IMR-90 (cell line): ENCODE measurements around the gene AGMO. TPM values are rescaled to one million over a fixed set of nuclear protein-coding genes. Genes with fewer than 3 reads are reported as not detected.

Experiments used
- ATAC-seq: fragments of 200-7000 bp; cut with Tn5 transposase; 2 replicates; pipeline ENCODE4 v1.9.1; 2020; ENCODE audit warnings: low read depth, mild to moderate bottlenecking, moderate library complexity
- BruUV-seq: library from RNA; stranded (reverse); fragments of 400-500 nt; replicated peaks from 2 replicates; lab custom pipeline; 2021; lab: Mats Ljungman, UMichigan
- CTCF ChIA-PET: fragments of 300-600 bp; formaldehyde crosslinking; extraction: SDS; loops from one replicate; lab custom pipeline; 2021; ENCODE audit warnings: antibody characterized with exemption; lab: Yijun Ruan, JAX
- POLR2A ChIA-PET: fragments of 300-600 bp; sonication (Branson Sonifier 250); formaldehyde crosslinking; loops from one replicate; lab custom pipeline; 2022; ENCODE audit warnings: antibody characterized with exemption; ENCODE audit not compliant: unreplicated experiment; lab: Charles Lee
- DNase-seq: peaks from one replicate; pipeline ENCODE4 v3.0.0; 2013
- H2AFZ ChIP-seq: replicated peaks from 2 replicates; pipeline ENCODE3; 2013; ENCODE audit warnings: low read length, mild to moderate bottlenecking; ENCODE audit not compliant: poor library complexity
- H2AK5ac ChIP-seq: 2 replicates; pipeline ENCODE4 v1.6.1; 2013; ENCODE audit warnings: low read depth, low read length, inconsistent platforms
- H2AK9ac ChIP-seq: replicated peaks from 2 replicates; pipeline ENCODE3; 2013; ENCODE audit warnings: mild to moderate bottlenecking, low read depth, low read length, moderate library complexity; ENCODE audit not compliant: poor library complexity
- H2BK120ac ChIP-seq: 2 replicates; pipeline ENCODE4 v1.6.1; 2013; ENCODE audit warnings: low read depth, low read length, inconsistent platforms
- H2BK15ac ChIP-seq: 3 replicates; pipeline ENCODE4 v1.6.1; 2013; ENCODE audit warnings: low read depth, low read length, inconsistent platforms
- H2BK20ac ChIP-seq: 2 replicates; pipeline ENCODE4 v1.6.1; 2013; ENCODE audit warnings: low read depth, mild to moderate bottlenecking, inconsistent platforms, low read length, moderate library complexity
- H2BK5ac ChIP-seq: 2 replicates; pipeline ENCODE4 v1.6.1; 2013; ENCODE audit warnings: mild to moderate bottlenecking, low read depth, low read length, inconsistent platforms; ENCODE audit not compliant: poor library complexity, severe bottlenecking
- H3K14ac ChIP-seq: replicated peaks from 2 replicates; pipeline ENCODE4 v1.6.1; 2013; ENCODE audit warnings: low read depth, low read length, inconsistent platforms
- H3K18ac ChIP-seq: 2 replicates; pipeline ENCODE4 v1.6.1; 2013; ENCODE audit warnings: low read depth, low read length, control low read depth
- H3K23ac ChIP-seq: 2 replicates; pipeline ENCODE4 v1.6.1; 2013; ENCODE audit warnings: low read depth, low read length, inconsistent platforms
- H3K27ac ChIP-seq: 2 replicates; pipeline ENCODE4 v1.5.1; 2013; ENCODE audit warnings: mild to moderate bottlenecking, control low read depth, low read length; ENCODE audit not compliant: insufficient read depth
- H3K27me3 ChIP-seq: 2 replicates; pipeline ENCODE4 v1.6.1; 2013; ENCODE audit warnings: low read length; ENCODE audit not compliant: control insufficient read depth, insufficient read depth
- H3K36me3 ChIP-seq: 2 replicates; pipeline ENCODE4 v1.6.1; 2013; ENCODE audit warnings: low read length, mixed read lengths; ENCODE audit not compliant: control insufficient read depth, insufficient read depth
- H3K4ac ChIP-seq: 2 replicates; pipeline ENCODE4 v1.6.1; 2013; ENCODE audit warnings: low read depth, low read length, inconsistent platforms
- H3K4me1 ChIP-seq: 2 replicates; pipeline ENCODE4 v1.6.1; 2013; ENCODE audit warnings: low read length, mixed read lengths; ENCODE audit not compliant: control insufficient read depth, insufficient read depth
- H3K4me2 ChIP-seq: 2 replicates; pipeline ENCODE4 v1.6.1; 2013; ENCODE audit warnings: low read depth, mild to moderate bottlenecking, control low read depth, low read length, moderate library complexity
- H3K4me3 ChIP-seq: 2 replicates; pipeline ENCODE4 v1.5.1; 2013; ENCODE audit warnings: low read depth, mild to moderate bottlenecking, control low read depth, low read length, moderate library complexity; ENCODE audit not compliant: insufficient read depth
- H3K56ac ChIP-seq: 2 replicates; pipeline ENCODE4 v1.6.1; 2013; ENCODE audit warnings: low read length, inconsistent platforms; ENCODE audit not compliant: insufficient read depth; ENCODE audit errors: extremely low read depth
- H3K79me1 ChIP-seq, 2 experiments: 2 replicates each; pipeline ENCODE4 v1.6.1; 2013; ENCODE audit warnings: low read length in 2 of 2, inconsistent platforms in 1 of 2, low read depth in 1 of 2
- H3K9ac ChIP-seq: 2 replicates; pipeline ENCODE4 v1.6.1; 2013; ENCODE audit warnings: low read depth, low read length, control low read depth
- H3K9me1 ChIP-seq: 2 replicates; pipeline ENCODE4 v1.6.1; 2013; ENCODE audit warnings: low read length, inconsistent platforms; ENCODE audit not compliant: insufficient read depth
- H3K9me3 ChIP-seq: 2 replicates; pipeline ENCODE4 v1.6.1; 2013; ENCODE audit warnings: low read length; ENCODE audit not compliant: control insufficient read depth, insufficient read depth
- H4K20me1 ChIP-seq: 2 replicates; pipeline ENCODE4 v1.6.1; 2013; ENCODE audit warnings: low read length, inconsistent platforms; ENCODE audit not compliant: insufficient read depth
- H4K5ac ChIP-seq: 2 replicates; pipeline ENCODE4 v1.6.1; 2013; ENCODE audit warnings: mild to moderate bottlenecking, low read depth, low read length, control low read depth
- H4K8ac ChIP-seq, 2 experiments: 2 replicates each; pipeline ENCODE4 v1.6.1; 2013; ENCODE audit warnings: low read depth in 2 of 2, low read length in 2 of 2, control low read depth in 1 of 2, inconsistent platforms in 1 of 2
- H4K91ac ChIP-seq: 2 replicates; pipeline ENCODE4 v1.6.1; 2013; ENCODE audit warnings: low read depth, low read length, inconsistent platforms; ENCODE audit not compliant: insufficient read depth
- BHLHE40 ChIP-seq: fragments of 150-350 bp; IDR thresholded peaks from 2 replicates; pipeline ENCODE4 v1.6.1; 2016; ENCODE audit warnings: mild to moderate bottlenecking, low read depth, low read length
- CEBPB ChIP-seq: IDR thresholded peaks from 2 replicates; pipeline ENCODE4 v1.6.1; 2012; ENCODE audit warnings: low read depth, low read length, improper control_type of control experiment
- CHD1 ChIP-seq: IDR thresholded peaks from 2 replicates; pipeline ENCODE4 v1.6.1; 2012; ENCODE audit warnings: low read depth, low read length, improper control_type of control experiment
- FOS ChIP-seq: fragments of 150-350 bp; IDR thresholded peaks from 2 replicates; pipeline ENCODE4 v1.6.1; 2016; ENCODE audit warnings: low read depth, low read length
- MAFK ChIP-seq: IDR thresholded peaks from 2 replicates; pipeline ENCODE4 v1.6.1; 2012; ENCODE audit warnings: low read depth, low read length, improper control_type of control experiment
- MAZ ChIP-seq: IDR thresholded peaks from 2 replicates; pipeline ENCODE4 v1.6.1; 2012; ENCODE audit warnings: low read depth, mild to moderate bottlenecking, low read length, improper control_type of control experiment, moderate library complexity, borderline replicate concordance
- MXI1 ChIP-seq: IDR thresholded peaks from 2 replicates; pipeline ENCODE4 v1.6.1; 2012; ENCODE audit warnings: low read depth, mild to moderate bottlenecking, low read length, moderate library complexity, borderline replicate concordance
- NFE2L2 ChIP-seq: fragments of 150-350 bp; IDR thresholded peaks from 2 replicates; pipeline ENCODE4 v1.6.1; 2016; ENCODE audit warnings: low read depth, mild to moderate bottlenecking, low read length
- POLR2A ChIP-seq: IDR thresholded peaks from 2 replicates; pipeline ENCODE4 v1.6.1; 2012; ENCODE audit warnings: mild to moderate bottlenecking, low read depth, low read length
- RAD21 ChIP-seq: IDR thresholded peaks from 2 replicates; pipeline ENCODE4 v1.6.1; 2012; ENCODE audit warnings: low read length, improper control_type of control experiment
- RCOR1 ChIP-seq: IDR thresholded peaks from 2 replicates; pipeline ENCODE4 v1.6.1; 2012; ENCODE audit warnings: mild to moderate bottlenecking, low read length, improper control_type of control experiment; ENCODE audit not compliant: insufficient replicate concordance
- RFX5 ChIP-seq: IDR thresholded peaks from 2 replicates; pipeline ENCODE4 v1.8.0; 2012; ENCODE audit warnings: low read depth, mild to moderate bottlenecking, low read length, moderate library complexity
- SMC3 ChIP-seq: fragments of 150-350 bp; IDR thresholded peaks from 2 replicates; pipeline ENCODE4 v1.6.1; 2016; ENCODE audit warnings: low read depth, mild to moderate bottlenecking, antibody characterized with exemption, low read length, moderate library complexity
- WGBS, 2 experiments: methylation state at CpG; one replicate each; pipeline versions ENCODE4 v1.1.5 to v1.1.7; 2013; ENCODE audit warnings: missing lambda C conversion rate in 2 of 2; ENCODE audit not compliant: insufficient read length in 1 of 2; ENCODE audit errors: extremely low coverage in 2 of 2; 5-methylcytosine and 5-hydroxymethylcytosine counted together
- dilution Hi-C: fragments of 300-500 bp; cut with HindIII; formaldehyde crosslinking; loops from one replicate; pipeline ENCODE4 v1.14.3; 2018; ENCODE audit warnings: low sequenced_read_pairs; ENCODE audit not compliant: unreplicated experiment
- in situ Hi-C: fragments of 300-500 bp; cut with MboI; formaldehyde crosslinking; loops from 3 replicates; pipeline ENCODE4 v1.14.3; 2019; ENCODE audit warnings: low sequenced_read_pairs, inconsistent platforms, mixed read lengths
- intact Hi-C: fragments of 100-400 bp; cut with micrococcal nuclease; formaldehyde crosslinking; loops from 2 replicates; pipeline ENCODE4 v1.10.0; 2022
- polyA plus RNA-seq, 3 experiments: library from polyadenylated mRNA; depleted of rRNA; stranded (reverse); fragments of >200 nt; gene quantifications; 2 replicates each; pipeline ENCODE4 v1.2.3, GENCODE V29; 2012; ENCODE audit warnings: low replicate concordance in 1 of 3
- total RNA-seq: library from RNA; depleted of rRNA; stranded (reverse); fragments of >200 nt; gene quantifications from 2 replicates; pipeline ENCODE4 v1.2.3, GENCODE V29; 2012
- TF ChIP-seq, protein P1 (sequence below): fragments of 150-350 bp; IDR thresholded peaks from 2 replicates; pipeline ENCODE4 v1.6.1; 2016; ENCODE audit warnings: low read depth, mild to moderate bottlenecking, low read length, moderate library complexity, borderline replicate concordance
- TF ChIP-seq, protein P2 (sequence below): fragments of 150-350 bp; IDR thresholded peaks from 2 replicates; pipeline ENCODE4 v1.6.1; 2017; ENCODE audit warnings: mild to moderate bottlenecking, antibody characterized with exemption, low read length, low read depth
- TF ChIP-seq, protein P3 (sequence below): conservative IDR thresholded peaks from 2 replicates; pipeline ENCODE4 v1.5.1; 2012; ENCODE audit warnings: mild to moderate bottlenecking, low read depth, low read length, improper control_type of control experiment

Gene AGMO
- total and polyA plus RNA-seq, 2 of the 4 experiments (the other 2 are of a cell fraction): not detected

DNA sequence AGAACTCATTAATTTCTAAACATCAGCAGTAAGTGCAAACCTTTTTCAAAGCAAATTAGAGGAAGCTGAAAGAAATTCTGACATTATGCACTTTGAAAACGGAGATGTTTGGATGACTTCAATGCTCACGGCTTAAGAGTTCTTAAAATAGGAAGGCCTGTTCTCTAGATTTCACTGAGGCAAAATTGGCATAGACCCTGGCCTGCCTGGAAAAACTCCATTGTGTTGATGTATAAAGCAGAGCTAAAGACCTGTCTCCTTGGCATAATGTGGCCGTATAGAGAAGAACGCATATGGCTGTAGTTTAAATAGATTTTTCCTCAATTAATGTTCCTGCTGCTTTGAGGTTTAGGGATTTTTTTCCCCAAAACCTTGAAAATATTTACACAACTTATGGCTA is 24.5 kb upstream of the AGMO start:
- Histone ChIP-seq H3K9me1 (no peaks in the 10 kb centered on the region), H4K20me1 (no peaks in the 10 kb centered on the region), H3K9ac (no peak overlapping the region), H3K23ac (no peak overlapping the region), H3K9me3 (peaks cover 5% of the 10 kb centered on the region), H2BK5ac (no peak overlapping the region), H3K18ac (no peak overlapping the region), H4K8ac (no peak overlapping the region), H2BK20ac (no peak overlapping the region), H3K36me3 (no peaks in the 10 kb centered on the region), H3K4me1 (no peaks in the 10 kb centered on the region), H3K27me3 (no peaks in the 10 kb centered on the region), H3K14ac (no peak overlapping the region), H3K79me1 (no peaks in the 10 kb centered on the region), H3K4ac (no peak overlapping the region), H3K4me2 (no peak overlapping the region), H2AFZ (no peak overlapping the region), H2BK120ac (no peak overlapping the region), H3K56ac (no peak overlapping the region), H2AK5ac (no peak overlapping the region), H2AK9ac (no peak overlapping the region), H3K27ac (no peak overlapping the region), H3K4me3 (no peak overlapping the region), H2BK15ac (no peak overlapping the region), H4K91ac (no peak overlapping the region), H4K5ac (no peak overlapping the region)
- ATAC-seq (no peak), DNase-seq (no peak)
- WGBS, 2 experiments: no CpG with 5 or more reads among the region's 4 CpGs
- TF ChIP-seq, protein P1, sequence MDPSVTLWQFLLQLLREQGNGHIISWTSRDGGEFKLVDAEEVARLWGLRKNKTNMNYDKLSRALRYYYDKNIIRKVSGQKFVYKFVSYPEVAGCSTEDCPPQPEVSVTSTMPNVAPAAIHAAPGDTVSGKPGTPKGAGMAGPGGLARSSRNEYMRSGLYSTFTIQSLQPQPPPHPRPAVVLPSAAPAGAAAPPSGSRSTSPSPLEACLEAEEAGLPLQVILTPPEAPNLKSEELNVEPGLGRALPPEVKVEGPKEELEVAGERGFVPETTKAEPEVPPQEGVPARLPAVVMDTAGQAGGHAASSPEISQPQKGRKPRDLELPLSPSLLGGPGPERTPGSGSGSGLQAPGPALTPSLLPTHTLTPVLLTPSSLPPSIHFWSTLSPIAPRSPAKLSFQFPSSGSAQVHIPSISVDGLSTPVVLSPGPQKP: no peak
- TF ChIP-seq MAZ (no peak), MXI1 (no peak), CHD1 (no peak), RCOR1 (no peak), MAFK (no peak), SMC3 (no peak), FOS (no peak), NFE2L2 (no peak), RFX5 (no peak), BHLHE40 (no peak), POLR2A (no peak), RAD21 (no peak), CEBPB (no peak)
- TF ChIP-seq, protein P2, sequence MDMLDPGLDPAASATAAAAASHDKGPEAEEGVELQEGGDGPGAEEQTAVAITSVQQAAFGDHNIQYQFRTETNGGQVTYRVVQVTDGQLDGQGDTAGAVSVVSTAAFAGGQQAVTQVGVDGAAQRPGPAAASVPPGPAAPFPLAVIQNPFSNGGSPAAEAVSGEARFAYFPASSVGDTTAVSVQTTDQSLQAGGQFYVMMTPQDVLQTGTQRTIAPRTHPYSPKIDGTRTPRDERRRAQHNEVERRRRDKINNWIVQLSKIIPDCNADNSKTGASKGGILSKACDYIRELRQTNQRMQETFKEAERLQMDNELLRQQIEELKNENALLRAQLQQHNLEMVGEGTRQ: no peak
- TF ChIP-seq, protein P3, sequence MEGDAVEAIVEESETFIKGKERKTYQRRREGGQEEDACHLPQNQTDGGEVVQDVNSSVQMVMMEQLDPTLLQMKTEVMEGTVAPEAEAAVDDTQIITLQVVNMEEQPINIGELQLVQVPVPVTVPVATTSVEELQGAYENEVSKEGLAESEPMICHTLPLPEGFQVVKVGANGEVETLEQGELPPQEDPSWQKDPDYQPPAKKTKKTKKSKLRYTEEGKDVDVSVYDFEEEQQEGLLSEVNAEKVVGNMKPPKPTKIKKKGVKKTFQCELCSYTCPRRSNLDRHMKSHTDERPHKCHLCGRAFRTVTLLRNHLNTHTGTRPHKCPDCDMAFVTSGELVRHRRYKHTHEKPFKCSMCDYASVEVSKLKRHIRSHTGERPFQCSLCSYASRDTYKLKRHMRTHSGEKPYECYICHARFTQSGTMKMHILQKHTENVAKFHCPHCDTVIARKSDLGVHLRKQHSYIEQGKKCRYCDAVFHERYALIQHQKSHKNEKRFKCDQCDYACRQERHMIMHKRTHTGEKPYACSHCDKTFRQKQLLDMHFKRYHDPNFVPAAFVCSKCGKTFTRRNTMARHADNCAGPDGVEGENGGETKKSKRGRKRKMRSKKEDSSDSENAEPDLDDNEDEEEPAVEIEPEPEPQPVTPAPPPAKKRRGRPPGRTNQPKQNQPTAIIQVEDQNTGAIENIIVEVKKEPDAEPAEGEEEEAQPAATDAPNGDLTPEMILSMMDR: no peak
- in situ Hi-C loops (no loop called here), intact Hi-C loops (no loop called here), dilution Hi-C loops (no loop called here)
- ChIA-PET POLR2A (no interaction called here), CTCF (interaction anchor here (0.5 kb wide), 1 partner anchor 217 kb away, joined by 4 read pairs; no protein-coding TSS in a partner anchor)
- no TSS peak for BruUV-seq
